Measurements from ENCODE around the gene NAA20. TPM values are rescaled to one million over a fixed set of nuclear protein-coding genes. Genes with fewer than 3 reads are reported as not detected.

Gene NAA20
- total RNA-seq, 3 donors from 2014 or later (not counting 1 experiment from before 2014, with no cell fraction given): 20.8 to 25.1 (median 23.8) TPM

DNA sequence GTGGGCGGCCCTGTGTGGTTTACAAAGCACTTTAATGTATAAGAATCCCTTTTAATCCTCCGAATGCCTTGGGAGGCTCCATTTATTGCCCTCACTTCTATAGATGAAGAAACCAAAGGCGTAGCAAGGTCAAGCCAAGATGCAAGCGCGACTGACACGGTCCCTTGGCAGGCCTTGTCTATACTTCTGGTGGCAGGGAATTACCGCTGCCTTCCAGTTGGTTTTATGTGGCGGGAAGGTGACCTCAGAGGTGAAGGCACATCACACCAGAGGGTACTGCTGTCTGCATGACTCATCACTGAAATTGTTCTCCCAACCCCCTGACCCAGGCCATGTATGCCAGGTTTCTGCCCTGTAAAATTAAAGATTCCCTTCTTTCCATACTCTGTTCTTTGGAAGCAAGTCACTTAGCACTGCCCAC is 36.1 kb upstream of the NAA20 start:
- peaks cover 9% of the 10 kb centered on the region for H3K4me1 ChIP-seq (ENCODE audit: control insufficient read depth, insufficient read depth, low read length)
- Mint-ChIP-seq H3K36me3 (no peaks in the 10 kb centered on the region), H3K9me3 (no peaks in the 10 kb centered on the region), H3K27ac (no peak overlapping the region), H3K4me3 (no peak overlapping the region), H3K4me1 (peaks cover 0 to 5% of the 10 kb centered on the region in 2 donors), H3K27me3 (ENCODE audit: low read depth in 2 of 2) (peaks cover 2 to 7% of the 10 kb centered on the region in 2 donors)
- TF ChIP-seq, protein P1, sequence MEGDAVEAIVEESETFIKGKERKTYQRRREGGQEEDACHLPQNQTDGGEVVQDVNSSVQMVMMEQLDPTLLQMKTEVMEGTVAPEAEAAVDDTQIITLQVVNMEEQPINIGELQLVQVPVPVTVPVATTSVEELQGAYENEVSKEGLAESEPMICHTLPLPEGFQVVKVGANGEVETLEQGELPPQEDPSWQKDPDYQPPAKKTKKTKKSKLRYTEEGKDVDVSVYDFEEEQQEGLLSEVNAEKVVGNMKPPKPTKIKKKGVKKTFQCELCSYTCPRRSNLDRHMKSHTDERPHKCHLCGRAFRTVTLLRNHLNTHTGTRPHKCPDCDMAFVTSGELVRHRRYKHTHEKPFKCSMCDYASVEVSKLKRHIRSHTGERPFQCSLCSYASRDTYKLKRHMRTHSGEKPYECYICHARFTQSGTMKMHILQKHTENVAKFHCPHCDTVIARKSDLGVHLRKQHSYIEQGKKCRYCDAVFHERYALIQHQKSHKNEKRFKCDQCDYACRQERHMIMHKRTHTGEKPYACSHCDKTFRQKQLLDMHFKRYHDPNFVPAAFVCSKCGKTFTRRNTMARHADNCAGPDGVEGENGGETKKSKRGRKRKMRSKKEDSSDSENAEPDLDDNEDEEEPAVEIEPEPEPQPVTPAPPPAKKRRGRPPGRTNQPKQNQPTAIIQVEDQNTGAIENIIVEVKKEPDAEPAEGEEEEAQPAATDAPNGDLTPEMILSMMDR (IDR thresholded peaks at IDR 0.05): no peak
- no peaks in the 10 kb centered on the region for H3K27me3 ChIP-seq (ENCODE audit: control insufficient read depth, insufficient read depth, low read length)
- H3K27ac ChIP-seq (ENCODE audit: low read length): no peak overlapping the region
- DNase-seq: no peak
- H3K9me3 ChIP-seq (ENCODE audit: control insufficient read depth, insufficient read depth, low read length): no peaks in the 10 kb centered on the region
- no peaks in the 10 kb centered on the region for H3K36me3 ChIP-seq (ENCODE audit: control insufficient read depth, insufficient read depth, low read length)
- WGBS (ENCODE audit: insufficient coverage): 88% methylated on average over 8 of the region's 8 CpGs
- H3K4me3 ChIP-seq (ENCODE audit: low read length): no peak overlapping the region
- ATAC-seq: no peak
- intact Hi-C loops (cut with micrococcal nuclease): no loop called here

DNA sequence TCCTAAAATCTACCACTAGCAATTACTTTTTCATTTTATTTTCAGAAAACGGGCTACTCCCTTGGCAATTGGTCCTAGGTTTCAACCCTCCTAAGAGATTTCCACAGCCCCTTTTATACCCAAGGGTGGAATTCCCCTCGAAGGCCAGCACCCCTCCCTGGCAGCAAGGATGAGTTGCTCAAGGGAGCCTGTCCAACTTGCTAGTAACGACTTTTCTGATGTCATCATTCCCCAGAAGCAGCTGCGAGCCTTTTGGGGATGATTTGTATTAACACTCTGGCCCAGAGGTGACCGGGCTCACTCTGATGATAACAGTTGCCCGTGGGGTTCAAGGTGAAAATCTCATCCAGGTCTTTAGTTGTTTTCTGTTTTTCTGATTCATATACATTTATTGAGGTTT is 30.7 kb upstream of the NAA20 start:
- Histone ChIP-seq H3K4me3 (ENCODE audit: low read length) (no peak overlapping the region), H3K27me3 (ENCODE audit: control insufficient read depth, insufficient read depth, low read length) (no peaks in the 10 kb centered on the region), H3K4me1 (ENCODE audit: control insufficient read depth, insufficient read depth, low read length) (no peaks in the 10 kb centered on the region), H3K9me3 (ENCODE audit: control insufficient read depth, insufficient read depth, low read length) (no peaks in the 10 kb centered on the region), H3K36me3 (ENCODE audit: control insufficient read depth, insufficient read depth, low read length) (no peaks in the 10 kb centered on the region), H3K27ac (ENCODE audit: low read length) (no peak overlapping the region)
- Mint-ChIP-seq H3K36me3 (no peaks in the 10 kb centered on the region), H3K4me3 (no peak overlapping the region), H3K4me1 (no peaks in the 10 kb centered on the region), H3K27me3 (ENCODE audit: low read depth in 2 of 2) (peaks cover 6 to 7% of the 10 kb centered on the region in 2 donors), H3K9me3 (no peaks in the 10 kb centered on the region), H3K27ac (no peak overlapping the region)
- ATAC-seq: no peak
- intact Hi-C loops (cut with micrococcal nuclease): no loop called here
- DNase-seq: no peak
- WGBS (ENCODE audit: insufficient coverage): 71% methylated on average over 6 of the region's 6 CpGs
- TF ChIP-seq, protein P1 (IDR thresholded peaks at IDR 0.05): no peak

DNA sequence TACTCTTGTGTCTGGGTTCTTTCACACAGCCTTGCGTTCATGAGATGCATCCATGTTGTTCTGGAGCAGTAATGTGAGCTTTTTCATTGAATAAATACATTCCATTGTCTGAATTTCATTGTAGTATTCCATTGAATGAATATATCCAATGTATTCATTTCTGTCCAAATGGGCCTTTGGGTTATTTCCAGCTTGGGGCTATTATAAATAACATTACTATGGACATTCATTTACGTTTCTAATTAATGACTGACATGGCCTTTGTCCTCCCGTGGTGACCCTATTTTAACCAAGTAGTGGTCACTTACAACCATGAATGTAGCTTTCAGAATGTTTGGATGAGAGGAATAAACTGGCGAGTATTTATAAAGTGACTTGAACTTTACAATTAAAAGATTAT is 30.1 kb upstream of the NAA20 start:
- DNase-seq (no peak), ATAC-seq (no peak)
- H3K4me1 ChIP-seq (ENCODE audit: control insufficient read depth, insufficient read depth, low read length): no peaks in the 10 kb centered on the region
- H3K27me3 ChIP-seq (ENCODE audit: control insufficient read depth, insufficient read depth, low read length): no peaks in the 10 kb centered on the region
- 86% methylated on average over 3 of the region's 4 CpGs for WGBS (ENCODE audit: insufficient coverage)
- no peaks in the 10 kb centered on the region for H3K9me3 ChIP-seq (ENCODE audit: control insufficient read depth, insufficient read depth, low read length)
- Mint-ChIP-seq H3K27me3 (ENCODE audit: low read depth in 2 of 2) (peaks cover 6 to 7% of the 10 kb centered on the region in 2 donors), H3K4me3 (no peak overlapping the region), H3K36me3 (no peaks in the 10 kb centered on the region), H3K27ac (no peak overlapping the region), H3K4me1 (no peaks in the 10 kb centered on the region), H3K9me3 (no peaks in the 10 kb centered on the region)
- no peaks in the 10 kb centered on the region for H3K36me3 ChIP-seq (ENCODE audit: control insufficient read depth, insufficient read depth, low read length)
- no peak overlapping the region for H3K27ac ChIP-seq (ENCODE audit: low read length)
- no peak overlapping the region for H3K4me3 ChIP-seq (ENCODE audit: low read length)
- intact Hi-C loops (cut with micrococcal nuclease): no loop called here
- TF ChIP-seq, protein P1 (IDR thresholded peaks at IDR 0.05): no peak

DNA sequence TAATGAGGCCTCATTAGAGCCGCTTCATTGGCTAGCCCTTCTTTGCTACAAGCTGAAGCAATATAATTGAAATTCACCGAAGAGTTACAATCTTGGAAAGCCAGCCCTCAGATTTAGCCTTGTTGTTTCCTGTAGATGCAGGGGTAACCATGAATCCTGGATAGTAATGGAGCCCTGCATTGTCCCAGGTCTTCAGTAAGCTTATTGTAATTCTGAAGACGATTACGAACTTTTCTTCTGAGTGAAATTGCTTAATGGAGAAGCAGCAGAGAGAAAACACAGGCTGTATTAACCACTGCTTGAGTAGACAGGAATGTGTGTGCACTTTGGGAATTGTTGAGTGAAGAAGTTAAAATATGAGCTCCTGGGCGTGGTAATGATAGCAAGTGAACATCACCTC is 26.3 kb upstream of the NAA20 start:
- Histone ChIP-seq H3K27ac (ENCODE audit: low read length) (no peak overlapping the region), H3K27me3 (ENCODE audit: control insufficient read depth, insufficient read depth, low read length) (no peaks in the 10 kb centered on the region), H3K4me1 (ENCODE audit: control insufficient read depth, insufficient read depth, low read length) (no peaks in the 10 kb centered on the region), H3K9me3 (ENCODE audit: control insufficient read depth, insufficient read depth, low read length) (no peaks in the 10 kb centered on the region), H3K4me3 (ENCODE audit: low read length) (no peak overlapping the region), H3K36me3 (ENCODE audit: control insufficient read depth, insufficient read depth, low read length) (no peaks in the 10 kb centered on the region)
- DNase-seq (no peak), ATAC-seq (no peak)
- 89% methylated on average over 5 of the region's 5 CpGs for WGBS (ENCODE audit: insufficient coverage)
- peaks cover 8 to 14% of the 10 kb centered on the region in 2 donors for H3K27me3 Mint-ChIP-seq (ENCODE audit: low read depth in 2 of 2)
- intact Hi-C loops (cut with micrococcal nuclease): no loop called here
- TF ChIP-seq, protein P1 (IDR thresholded peaks at IDR 0.05): no peak
- H3K27ac Mint-ChIP-seq: no peak overlapping the region
- no peaks in the 10 kb centered on the region for H3K36me3 Mint-ChIP-seq
- H3K4me1 Mint-ChIP-seq: no peaks in the 10 kb centered on the region
- no peak overlapping the region for H3K4me3 Mint-ChIP-seq
- H3K9me3 Mint-ChIP-seq: no peaks in the 10 kb centered on the region

All from natural killer cell (primary cell).